CD4-positive, alpha-beta T cell treated with Interleukin-17A for 4 hours (primary cell): Measurements from ENCODE around the gene PUS3.
"Not testable (repeated sequence)": the region's sequence is repeated elsewhere in the genome, so short reads cannot be mapped to it uniquely, and the experiment has no call there.

ENCODE experiments used
- DNase-seq: peaks from one replicate; pipeline ENCODE4 v3.0.0-alpha.2; 2020; ENCODE audit warnings: mixed read lengths

The PUS3 gene

DNA sequence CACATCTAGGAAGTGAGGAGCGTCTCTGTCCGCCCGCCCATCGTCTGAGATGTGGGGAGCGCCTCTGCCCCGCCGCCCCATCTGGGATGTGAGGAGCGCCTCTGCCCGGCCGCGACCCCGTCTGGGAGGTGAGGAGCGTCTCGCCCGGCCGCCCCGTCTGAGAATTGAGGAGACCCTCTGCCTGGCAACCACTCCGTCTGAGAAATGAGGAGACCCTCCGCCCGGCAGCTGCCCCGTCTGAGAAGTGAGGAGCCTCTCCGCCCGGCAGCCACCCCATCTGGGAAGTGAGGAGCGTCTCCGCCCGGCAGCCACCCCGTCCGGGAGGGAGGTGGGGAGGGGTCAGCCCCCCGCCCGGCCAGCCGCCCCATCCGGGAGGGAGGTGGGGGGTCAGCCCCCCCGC, 40.2 kb downstream of the PUS3 start:
- not testable (repeated sequence) for DNase-seq

DNA sequence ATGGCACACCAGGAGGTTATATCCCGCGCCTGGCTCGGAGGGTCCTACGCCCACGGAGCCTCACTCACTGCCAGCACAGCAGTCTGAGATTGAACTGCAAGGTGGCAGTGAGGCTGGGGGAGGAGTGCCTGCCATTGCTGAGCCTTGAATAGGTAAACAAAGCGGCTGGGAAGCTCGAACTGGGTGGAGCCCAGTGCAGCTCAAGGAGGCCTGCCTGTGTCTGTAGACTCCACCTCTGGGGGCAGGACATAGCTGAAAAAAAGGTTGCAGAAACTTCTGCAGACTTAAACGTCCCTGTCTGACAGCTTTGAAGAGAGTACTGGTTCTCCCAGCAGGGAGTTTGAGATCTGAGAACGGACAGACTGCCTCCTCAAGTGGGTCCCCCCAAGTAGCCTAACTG, 45.3 kb downstream of the PUS3 start:
- not testable (repeated sequence) for DNase-seq

DNA sequence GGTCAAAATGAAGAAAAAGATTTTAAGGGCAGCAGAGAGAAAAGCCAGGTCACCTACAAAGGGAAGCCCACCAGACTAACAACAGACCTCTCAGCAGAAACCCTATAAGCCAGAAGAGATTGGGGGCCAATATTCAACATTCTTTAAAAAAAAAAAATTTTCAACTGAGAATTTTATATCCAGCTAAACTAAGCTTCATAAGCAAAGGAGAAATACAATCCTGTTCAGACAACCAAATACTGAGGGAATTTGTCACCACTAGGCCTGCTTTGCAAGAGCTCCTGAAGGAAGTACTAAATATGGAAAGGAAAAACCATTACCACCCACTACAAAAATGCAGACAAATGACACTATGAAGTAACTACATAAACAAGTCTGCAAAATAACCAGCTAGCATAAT, 56.8 kb downstream of the PUS3 start:
- no peak for DNase-seq
